Heart left ventricle (tissue), 16 donors: Measurements from ENCODE around the gene FAM9A. TPM values are rescaled to one million over a fixed set of nuclear protein-coding genes. Genes with fewer than 3 reads are reported as not detected.

ENCODE experiments used
- ATAC-seq, 4 donors: fragments of 200-7000 bp; cut with Tn5 transposase; one replicate each; pipeline ENCODE4 v1.9.1; 2020 to 2022; ENCODE audit warnings: moderate library complexity in 4 of 4, mild to moderate bottlenecking in 3 of 4, moderate number of reproducible peaks in 1 of 4
- DNase-seq, 5 donors: peaks; one replicate each; pipeline ENCODE4 v3.0.0-alpha.2; 2020
- H3K27ac ChIP-seq, 12 donors: fragments of 200-600 bp; sonication (generic) in 4 of 12; one replicate each; pipeline versions ENCODE4 v1.5.0 to v1.8.0; 2016 to 2022; ENCODE audit warnings: mild to moderate bottlenecking in 2 of 12
- H3K27me3 ChIP-seq, 9 donors: fragments of 200-600 bp; sonication (generic) in 2 of 9; one replicate each; pipeline versions ENCODE4 v1.5.1 to v1.8.0; 2016 to 2022; ENCODE audit warnings: mild to moderate bottlenecking in 3 of 9
- H3K36me3 ChIP-seq, 9 donors: fragments of 200-600 bp; sonication (generic) in 2 of 9; one replicate each; pipeline versions ENCODE4 v1.5.0 to v1.8.0; 2018 to 2022; ENCODE audit warnings: mild to moderate bottlenecking in 2 of 9
- H3K4me1 ChIP-seq, 12 donors: fragments of 200-600 bp; sonication (generic) in 4 of 12; one replicate each; pipeline versions ENCODE4 v1.5.0 to v1.8.0; 2016 to 2022; ENCODE audit warnings: mild to moderate bottlenecking in 3 of 12
- H3K4me3 ChIP-seq, 12 donors: fragments of 200-600 bp; sonication (generic) in 4 of 12; one replicate each; pipeline versions ENCODE4 v1.5.0 to v1.8.0; 2017 to 2022; ENCODE audit warnings: mild to moderate bottlenecking in 9 of 12, moderate library complexity in 4 of 12
- H3K9me3 ChIP-seq, 12 donors: fragments of 200-600 bp; sonication (generic) in 4 of 12; one replicate each; pipeline versions ENCODE4 v1.5.0 to v1.8.0; 2016 to 2022; ENCODE audit warnings: mild to moderate bottlenecking in 1 of 12
- POLR2A ChIP-seq, 2 donors: fragments of 450-650 bp; IDR thresholded peaks; one replicate each; pipeline ENCODE4 v1.6.1; 2017; ENCODE audit warnings: antibody characterized with exemption in 2 of 2, mild to moderate bottlenecking in 2 of 2, moderate library complexity in 2 of 2
- WGBS, 4 donors: extraction: QIAGEN DNeasy Blood & Tissue Kit in 2 of 4; methylation state at CpG; one replicate each; pipeline versions ENCODE4 v1.1.5 to v1.1.7; 2013 to 2018; 5-methylcytosine and 5-hydroxymethylcytosine counted together
- intact Hi-C, 10 donors: fragments of 100-400 bp; cut with DNase I; formaldehyde crosslinking; loops; one replicate each; pipeline versions ENCODE4 v1.11.1 to v1.14.2; 2022
- polyA plus RNA-seq, 2 donors: library from polyadenylated mRNA; stranded (reverse); fragments of 200-250 nt; gene quantifications; one replicate each; pipeline ENCODE4 v1.2.3, GENCODE V29; 2013
- total RNA-seq, 9 donors: library from RNA; depleted of rRNA in 2 of 9; stranded (reverse); fragments of >200 nt in 2 of 9; fragmentation: NEBNext Ultra II Directional in 3 of 9; extraction: Animal tissue kit (Norgen Biotek cat#: 25700) in 3 of 9; gene quantifications; one replicate each; pipeline versions ENCODE4 v1.1.0 to v1.2.4, GENCODE V29; 2016 to 2023
- TF ChIP-seq, protein P1 (sequence below), 12 donors: fragments of 200-600 bp; sonication (generic) in 4 of 12; IDR thresholded peaks; one replicate each; pipeline versions ENCODE4 v1.5.0 to v1.8.0; 2018 to 2022; ENCODE audit warnings: antibody characterized with exemption in 12 of 12, mild to moderate bottlenecking in 5 of 12
- donor health status: ischemic (EF 13 %, LVEDD 7.1; RV severe dilation, severe dysfunction).
- donor health status: healthy with polysubstance abuse.
- donor health status: DM: no; HTN: yes; CAD: no.
- donor health status: DM: no; HTN: no; CAD: no.
- donor health status: ischemic (EF 25% LVEDD 6.9; RV normal size, moderate dysfunction).
- donor health status: ischemic (EF 25% LVEDD 5.7; RV mildly dilated, moderate dysfunction).
- donor health status: healthy.
- donor health status: DM: yes; HTN: yes; CAD: no.
- donor health status: ischemic (EF 35%, LVEDD 5.7; RV mildly dilated, moderate dysfunction).
- donor health status: nonischemic (EF 11% LVEDD 7.7; RV severe dilation, severe dysfunction).
- donor health status: DM: yes; HTN: yes; CAD: no.
- donor health status: PGD.
- donor health status: ischemic (EF 29% LVEDD 5.4; RV normal size, mild dysfunction).
- donor health status: nonischemic (EF 23%, LVEDD 6.1; RV moderate dilation, normal function).

FAM9A gene
- total and polyA plus RNA-seq, 11 donors, result not detected

DNA sequence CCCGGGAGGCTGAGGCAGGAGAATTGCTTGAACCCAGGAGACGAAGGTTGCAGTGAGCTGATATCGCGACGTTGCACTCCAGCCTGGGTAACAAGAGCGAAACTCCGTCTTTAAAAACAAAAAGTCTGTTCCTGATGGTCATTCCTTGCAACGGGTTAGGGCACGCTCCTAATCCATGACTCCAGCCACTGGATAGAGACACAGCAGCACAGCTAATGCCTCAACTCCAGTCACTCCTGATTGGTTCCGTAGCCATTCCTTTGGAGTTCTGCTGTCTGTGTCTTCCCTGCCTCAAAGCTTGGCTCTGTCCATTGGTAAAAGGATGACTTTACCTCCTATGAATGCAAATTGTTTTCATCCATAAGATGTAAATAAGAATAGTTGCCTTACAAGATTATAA lies 44.3 kb upstream of the FAM9A start:
- ATAC-seq (no peak), DNase-seq (no peak)
- Histone ChIP-seq H3K27ac (no peak overlapping the region), H3K9me3 (no peaks in the 10 kb centered on the region), H3K4me3 (no peak overlapping the region), H3K4me1 (no peaks in the 10 kb centered on the region), H3K36me3 (no peaks in the 10 kb centered on the region), H3K27me3 (peaks cover 0 to 13% (median 0%) of the 10 kb centered on the region in 9 donors)
- WGBS, 4 donors, result 73 to 83% (median 80%) methylated on average over 10 of the region's 10 CpGs
- intact Hi-C loops, result no loop called here
- TF ChIP-seq, protein P1, sequence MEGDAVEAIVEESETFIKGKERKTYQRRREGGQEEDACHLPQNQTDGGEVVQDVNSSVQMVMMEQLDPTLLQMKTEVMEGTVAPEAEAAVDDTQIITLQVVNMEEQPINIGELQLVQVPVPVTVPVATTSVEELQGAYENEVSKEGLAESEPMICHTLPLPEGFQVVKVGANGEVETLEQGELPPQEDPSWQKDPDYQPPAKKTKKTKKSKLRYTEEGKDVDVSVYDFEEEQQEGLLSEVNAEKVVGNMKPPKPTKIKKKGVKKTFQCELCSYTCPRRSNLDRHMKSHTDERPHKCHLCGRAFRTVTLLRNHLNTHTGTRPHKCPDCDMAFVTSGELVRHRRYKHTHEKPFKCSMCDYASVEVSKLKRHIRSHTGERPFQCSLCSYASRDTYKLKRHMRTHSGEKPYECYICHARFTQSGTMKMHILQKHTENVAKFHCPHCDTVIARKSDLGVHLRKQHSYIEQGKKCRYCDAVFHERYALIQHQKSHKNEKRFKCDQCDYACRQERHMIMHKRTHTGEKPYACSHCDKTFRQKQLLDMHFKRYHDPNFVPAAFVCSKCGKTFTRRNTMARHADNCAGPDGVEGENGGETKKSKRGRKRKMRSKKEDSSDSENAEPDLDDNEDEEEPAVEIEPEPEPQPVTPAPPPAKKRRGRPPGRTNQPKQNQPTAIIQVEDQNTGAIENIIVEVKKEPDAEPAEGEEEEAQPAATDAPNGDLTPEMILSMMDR (IDR thresholded peaks at IDR 0.05), result no peak
- no peak for TF ChIP-seq POLR2A (IDR thresholded peaks at IDR 0.05)

DNA sequence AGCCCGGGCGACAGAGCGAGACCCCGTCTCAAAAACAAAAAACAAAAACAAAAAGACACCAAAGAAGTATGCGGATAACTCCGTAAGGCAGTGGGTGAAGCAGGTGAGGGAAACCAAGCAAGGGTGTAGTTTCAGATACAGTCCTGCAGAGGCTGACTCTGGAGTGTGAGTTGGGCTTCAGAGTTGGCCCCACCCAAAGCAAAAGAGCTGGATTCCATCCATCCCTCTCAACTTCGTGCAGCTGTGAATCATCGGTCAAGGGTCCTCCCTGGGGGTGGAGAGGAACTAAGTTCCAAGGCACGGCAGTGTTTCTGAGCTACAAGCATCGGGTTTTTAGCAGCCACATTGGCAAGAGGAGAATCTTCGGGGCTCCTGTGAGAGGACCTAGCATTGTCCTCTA lies 43.9 kb upstream of the FAM9A start:
- H3K4me1 ChIP-seq, result no peaks in the 10 kb centered on the region
- H3K27me3 ChIP-seq, result peaks cover 0 to 17% (median 0%) of the 10 kb centered on the region in 9 donors
- H3K4me3 ChIP-seq, result no peak overlapping the region
- no peak for DNase-seq
- WGBS, 4 donors, result 61 to 76% (median 74%) methylated on average over 11 of the region's 11 CpGs
- TF ChIP-seq, protein P1 (IDR thresholded peaks at IDR 0.05), result peak in 1 of 12 donors; percentile 9
- TF ChIP-seq POLR2A (IDR thresholded peaks at IDR 0.05), result no peak
- H3K27ac ChIP-seq, result no peak overlapping the region
- intact Hi-C loops, result no loop called here
- no peaks in the 10 kb centered on the region for H3K36me3 ChIP-seq
- H3K9me3 ChIP-seq, result no peaks in the 10 kb centered on the region
- ATAC-seq, result peak in 1 of 4 donors; percentile 33

DNA sequence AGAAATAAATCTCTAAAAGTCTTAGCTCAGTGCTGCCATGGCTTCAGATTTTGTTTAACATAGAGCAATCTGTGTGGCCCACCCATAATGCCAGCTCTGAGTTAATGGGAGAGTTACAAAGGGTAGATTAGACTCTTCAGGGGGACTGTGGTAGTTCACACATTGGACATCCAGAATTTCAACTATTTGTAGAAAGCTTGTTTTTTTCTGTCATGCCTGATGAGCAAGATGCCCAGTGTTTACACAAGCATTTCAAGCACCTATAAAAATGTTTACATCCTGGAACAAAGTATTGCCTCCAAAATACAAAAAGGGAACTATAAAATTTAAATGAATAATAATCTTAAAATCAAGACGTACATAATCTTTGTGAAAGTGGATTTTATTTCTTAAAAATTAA lies 43.0 kb upstream of the FAM9A start:
- Histone ChIP-seq H3K4me3 (no peak overlapping the region), H3K36me3 (no peaks in the 10 kb centered on the region), H3K27ac (no peak overlapping the region), H3K9me3 (no peaks in the 10 kb centered on the region), H3K27me3 (peaks cover 0 to 19% (median 0%) of the 10 kb centered on the region in 9 donors), H3K4me1 (no peaks in the 10 kb centered on the region)
- ATAC-seq (no peak), DNase-seq (no peak)
- intact Hi-C loops, result no loop called here
- TF ChIP-seq, protein P1 (IDR thresholded peaks at IDR 0.05), result no peak
- no peak for TF ChIP-seq POLR2A (IDR thresholded peaks at IDR 0.05)
- WGBS, 4 donors, result 66 to 91% (median 79%) methylated on average over 1 of the region's 1 CpG

DNA sequence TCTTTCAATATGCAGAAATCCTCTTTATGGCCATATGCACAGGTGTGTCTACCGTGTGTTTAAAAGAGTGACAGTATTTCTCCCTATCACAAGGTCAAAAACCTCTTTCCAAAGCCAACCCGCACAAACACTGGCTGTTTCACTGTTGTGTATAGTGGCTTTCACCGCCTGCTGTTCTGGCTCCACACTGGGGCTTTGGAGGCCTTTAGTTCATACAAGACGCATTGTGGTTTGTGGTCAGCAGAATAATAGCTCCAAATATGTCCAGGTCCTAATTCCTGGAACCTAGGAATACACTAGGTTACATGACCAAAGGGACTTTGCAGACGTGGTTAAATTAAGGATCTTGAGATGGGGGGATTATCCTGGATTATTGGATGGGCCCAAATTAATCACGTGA lies 40.7 kb upstream of the FAM9A start:
- peaks cover 0 to 25% (median 0%) of the 10 kb centered on the region in 9 donors for H3K27me3 ChIP-seq
- intact Hi-C loops, result no loop called here
- H3K36me3 ChIP-seq, result no peaks in the 10 kb centered on the region
- TF ChIP-seq POLR2A (IDR thresholded peaks at IDR 0.05), result no peak
- TF ChIP-seq, protein P1 (IDR thresholded peaks at IDR 0.05), result no peak
- ATAC-seq (no peak), DNase-seq (no peak)
- WGBS, 4 donors, result 75 to 95% (median 86%) methylated on average over 6 of the region's 6 CpGs
- no peaks in the 10 kb centered on the region for H3K4me1 ChIP-seq
- no peak overlapping the region for H3K27ac ChIP-seq
- no peaks in the 10 kb centered on the region for H3K9me3 ChIP-seq
- no peak overlapping the region for H3K4me3 ChIP-seq
